ENCODE measurements around the gene DR1.

DR1 gene

DNA sequence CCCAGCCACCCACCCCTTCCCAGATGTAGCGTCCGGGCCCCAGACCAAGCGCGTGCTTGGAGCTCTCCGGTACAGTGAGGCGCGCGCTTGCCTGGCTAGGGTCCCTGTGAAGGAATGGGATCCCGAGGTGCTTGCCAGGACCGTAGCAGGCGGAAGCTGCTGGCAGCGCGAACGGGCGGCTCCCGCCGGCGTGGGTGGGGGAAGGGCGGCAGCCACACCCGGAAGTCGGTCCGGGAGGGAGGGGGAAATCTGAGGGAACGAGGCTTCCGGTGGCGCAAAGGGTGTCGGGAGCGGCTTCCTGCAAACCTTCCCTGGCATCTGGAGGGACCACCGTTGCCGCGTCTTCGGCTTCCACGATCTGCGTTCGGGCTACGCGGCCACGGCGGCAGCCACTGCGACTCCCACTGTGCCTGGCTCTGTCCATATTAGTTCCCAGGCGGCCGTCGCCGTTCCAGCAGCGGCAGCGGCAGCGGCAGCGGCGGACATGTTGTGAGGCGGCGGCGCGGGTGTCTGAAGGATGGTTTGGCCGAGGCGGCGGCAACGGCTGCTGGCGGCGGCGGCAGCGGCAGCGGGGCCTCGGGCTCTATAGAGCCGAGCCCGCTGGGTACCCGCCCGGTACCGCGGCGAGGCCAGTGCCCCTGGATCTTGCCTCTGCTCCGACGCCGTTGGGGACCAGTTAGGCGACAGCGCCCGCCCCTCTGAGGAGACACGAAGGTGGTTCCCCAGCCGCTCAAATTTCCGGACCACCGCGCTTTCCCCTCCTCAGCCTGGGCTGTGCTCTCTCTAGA, at the start of gene DR1:
Gene DR1, plus strand, starts transcription at position 275 of the 788 bp plus-strand sequence. CDS start 739 bp downstream, outside the sequence.
- DNase-seq (ENCODE audit: low read depth): peak; percentile 86

DNA sequence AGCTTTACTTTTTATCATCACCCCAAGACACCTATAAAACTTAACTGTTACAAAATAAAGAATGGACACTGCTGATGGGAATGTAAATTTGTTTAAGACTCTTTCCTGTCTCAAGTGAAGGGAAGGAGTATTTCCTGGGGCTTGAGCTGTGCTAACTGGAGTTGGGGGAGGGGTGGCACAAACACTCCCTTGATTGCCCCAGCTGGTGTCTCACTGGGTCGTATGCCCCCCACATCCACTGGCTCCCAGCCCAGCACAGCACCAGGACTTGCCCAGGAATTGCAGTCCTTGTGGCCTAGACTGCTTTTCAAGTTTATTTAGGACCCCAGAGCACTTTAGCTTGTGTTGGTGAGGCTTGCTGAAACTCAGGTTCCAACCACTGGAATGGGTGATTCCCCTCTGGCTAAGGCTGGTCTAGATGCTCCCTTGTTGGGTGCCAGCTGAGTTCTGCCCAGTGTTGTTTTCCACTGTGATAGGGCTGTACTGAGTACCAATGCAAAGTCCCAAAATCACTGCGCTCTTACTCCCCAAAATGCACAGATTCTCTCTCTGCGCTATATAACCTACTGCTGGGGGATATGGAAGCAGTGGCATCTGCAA, 49.1 kb upstream of the DR1 start:
- no peak for DNase-seq (ENCODE audit: low read depth)

DNA sequence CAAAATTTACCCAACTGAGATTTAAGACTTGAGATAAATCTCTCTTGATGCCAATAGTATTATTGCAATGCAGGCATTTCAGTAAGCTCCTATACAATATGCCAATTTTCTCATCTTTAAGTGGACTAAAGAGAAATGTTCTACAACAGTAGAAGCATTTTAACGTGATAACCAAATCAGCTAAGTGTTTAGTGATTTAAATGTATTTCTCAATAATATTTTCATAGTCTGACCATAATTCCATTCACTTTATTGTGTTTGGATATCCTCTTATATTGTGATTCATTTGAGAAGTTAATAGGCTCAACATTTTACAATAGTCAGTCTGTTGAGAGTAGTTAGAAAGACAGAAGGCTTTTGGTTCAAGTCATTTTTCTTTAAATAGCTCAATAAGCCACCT, 44.6 kb upstream of the DR1 start:
- no peak for DNase-seq (ENCODE audit: low read depth)

DNA sequence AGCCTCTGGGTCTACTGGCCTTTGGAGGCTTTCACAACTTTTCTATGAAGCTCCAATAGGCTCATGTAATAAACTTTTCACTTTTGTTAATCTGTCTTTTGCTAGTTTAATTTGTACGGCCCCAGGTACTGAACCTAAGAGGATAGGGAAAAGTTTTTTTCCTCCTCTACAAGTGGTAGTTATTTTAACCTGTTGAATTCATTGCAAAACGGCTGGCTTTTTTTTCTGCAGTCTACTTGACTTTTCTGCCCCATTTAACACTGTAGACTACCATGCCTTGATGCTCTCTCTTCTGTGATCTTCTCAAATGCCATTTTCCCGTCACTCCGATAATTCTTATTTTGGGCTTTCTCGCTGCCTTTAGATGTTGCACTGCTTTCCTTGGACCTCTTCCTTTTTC, 43.6 kb upstream of the DR1 start:
- no peak for DNase-seq (ENCODE audit: low read depth)

DNA sequence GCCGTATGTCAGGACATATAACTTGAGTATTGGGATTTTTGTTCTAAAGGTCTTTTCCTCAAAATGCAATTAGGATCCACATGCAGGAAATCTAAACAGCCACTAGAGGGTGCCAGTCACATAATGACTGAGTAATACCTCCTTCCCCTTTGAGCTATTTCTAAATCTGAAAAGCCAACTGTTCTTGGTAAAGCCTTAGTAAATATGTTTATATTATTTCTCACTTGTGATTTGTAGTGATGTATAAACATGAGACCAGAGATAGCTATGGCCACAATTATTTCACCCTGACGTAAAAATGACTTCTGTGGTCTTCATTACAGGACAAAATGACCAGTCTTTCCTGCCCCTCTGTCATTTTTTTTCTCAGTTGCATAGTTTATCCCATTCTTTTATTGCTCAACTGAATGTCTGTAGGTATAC, 41.0 kb upstream of the DR1 start:
- peak; percentile 18 for DNase-seq (ENCODE audit: low read depth)

DNA sequence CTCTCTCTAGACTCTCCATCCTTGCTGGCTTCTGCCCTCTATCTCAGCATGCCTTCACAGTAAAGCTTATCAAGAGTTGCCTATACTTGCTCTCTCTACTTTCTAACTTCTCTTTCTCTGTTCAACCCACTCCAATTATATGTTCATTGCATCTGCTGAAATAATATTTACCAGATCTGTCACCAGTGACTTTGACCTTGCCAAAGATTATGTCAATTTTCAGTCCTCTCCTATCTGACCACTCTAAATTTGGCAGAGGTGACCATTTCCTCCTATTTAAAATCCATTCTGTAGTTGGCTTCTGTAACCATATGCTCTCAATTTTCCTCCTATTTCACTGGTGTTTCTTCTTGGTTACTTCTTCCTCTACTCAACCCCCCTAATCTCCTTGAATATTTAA, 38.8 kb upstream of the DR1 start:
- DNase-seq (ENCODE audit: low read depth): no peak

DNA sequence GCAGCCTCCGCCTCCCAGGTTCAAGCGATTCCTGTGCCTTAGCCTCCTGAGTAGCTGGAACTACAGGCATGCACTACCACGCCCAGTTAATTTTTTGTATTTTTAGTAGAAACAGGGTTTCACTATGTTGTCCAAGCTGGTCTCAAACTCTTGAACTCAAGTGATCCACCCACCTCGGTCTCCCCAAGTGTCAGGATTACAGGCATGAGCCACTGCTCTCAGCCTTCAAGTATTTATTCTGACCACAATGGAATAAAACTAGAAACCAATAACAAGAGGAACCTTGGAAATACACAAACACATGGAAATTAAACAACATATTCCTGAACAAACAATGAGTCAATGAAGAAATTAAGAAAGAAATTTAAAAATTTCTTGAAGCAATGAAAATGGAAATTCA, 32.7 kb upstream of the DR1 start:
- no peak for DNase-seq (ENCODE audit: low read depth)

DNA sequence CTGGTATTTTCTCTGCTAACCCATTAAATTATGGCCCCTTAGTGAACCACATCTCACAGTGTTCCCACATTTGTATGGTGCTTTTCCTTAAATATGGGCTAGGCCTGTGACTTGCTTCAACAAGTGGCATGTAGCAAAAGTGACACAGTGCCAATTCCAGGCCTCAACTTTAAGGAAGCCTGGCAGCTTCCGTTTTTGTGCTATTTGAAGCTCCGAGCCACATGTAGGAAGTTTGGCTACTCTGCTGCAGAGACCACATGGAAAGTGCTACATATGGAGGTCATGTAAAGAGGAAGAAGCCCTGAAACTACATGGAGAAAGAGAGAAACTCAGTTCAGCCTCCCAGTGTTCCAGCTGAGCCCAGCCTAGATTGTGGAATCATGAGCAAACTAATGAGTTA, 28.5 kb upstream of the DR1 start:
- DNase-seq (ENCODE audit: low read depth): no peak

DNA sequence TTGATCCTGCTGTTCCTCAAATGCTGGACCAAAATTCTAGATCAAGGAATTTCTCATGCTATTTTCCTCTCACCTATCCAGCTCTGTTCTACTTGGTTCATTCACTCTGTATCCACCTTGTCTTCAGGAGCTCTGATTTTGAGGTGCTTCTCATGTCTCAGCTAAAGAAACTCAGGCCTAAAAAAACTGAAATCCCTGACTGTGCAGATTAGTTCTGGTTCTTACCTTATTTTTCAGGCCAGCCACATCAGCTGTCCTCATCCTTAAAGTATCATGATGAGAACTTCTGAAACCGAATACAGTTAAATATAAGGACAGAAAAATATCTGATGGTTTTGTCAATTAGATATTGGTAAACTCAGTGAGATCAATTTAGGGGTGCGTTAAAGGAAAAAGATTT, 27.8 kb upstream of the DR1 start:
- no peak for DNase-seq (ENCODE audit: low read depth)

DNA sequence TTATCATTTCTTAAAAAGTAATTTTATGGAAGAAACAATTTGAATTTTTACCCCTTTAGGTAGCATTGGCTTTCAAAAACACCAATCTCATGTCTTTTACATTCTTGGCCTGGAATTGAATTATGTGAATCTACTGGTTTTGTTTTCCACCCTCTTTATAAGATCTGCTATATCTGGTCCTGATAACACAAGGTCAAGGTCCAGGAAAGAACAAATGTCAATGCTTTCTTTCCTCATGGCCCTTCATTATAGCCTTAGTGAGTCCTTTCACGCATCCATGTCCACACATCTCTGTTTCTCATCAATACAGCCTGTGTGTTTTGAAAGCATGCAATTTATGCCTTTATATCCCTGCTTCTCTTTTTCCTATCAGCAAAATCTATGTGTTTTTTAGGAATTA, 24.0 kb upstream of the DR1 start:
- DNase-seq (ENCODE audit: low read depth): no peak

DNA sequence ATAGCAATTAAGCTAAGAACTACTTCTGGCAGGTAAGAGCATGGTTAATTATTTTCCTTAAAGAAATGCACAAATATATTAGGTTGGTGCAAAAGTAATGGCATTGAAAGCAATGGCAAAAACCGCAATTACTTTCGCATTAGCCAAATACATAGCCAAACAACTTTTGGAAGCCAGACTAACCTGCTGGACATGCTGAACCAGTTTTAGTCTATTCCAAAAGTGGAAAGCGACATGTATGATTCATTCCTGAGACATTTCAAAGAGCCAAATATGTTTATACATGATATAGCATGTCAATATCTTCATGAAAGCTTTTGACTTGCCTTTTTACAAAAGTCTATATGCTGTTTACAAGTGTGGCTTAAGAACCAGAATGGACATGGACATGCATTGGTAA, 23.4 kb upstream of the DR1 start:
- DNase-seq (ENCODE audit: low read depth): no peak

DNA sequence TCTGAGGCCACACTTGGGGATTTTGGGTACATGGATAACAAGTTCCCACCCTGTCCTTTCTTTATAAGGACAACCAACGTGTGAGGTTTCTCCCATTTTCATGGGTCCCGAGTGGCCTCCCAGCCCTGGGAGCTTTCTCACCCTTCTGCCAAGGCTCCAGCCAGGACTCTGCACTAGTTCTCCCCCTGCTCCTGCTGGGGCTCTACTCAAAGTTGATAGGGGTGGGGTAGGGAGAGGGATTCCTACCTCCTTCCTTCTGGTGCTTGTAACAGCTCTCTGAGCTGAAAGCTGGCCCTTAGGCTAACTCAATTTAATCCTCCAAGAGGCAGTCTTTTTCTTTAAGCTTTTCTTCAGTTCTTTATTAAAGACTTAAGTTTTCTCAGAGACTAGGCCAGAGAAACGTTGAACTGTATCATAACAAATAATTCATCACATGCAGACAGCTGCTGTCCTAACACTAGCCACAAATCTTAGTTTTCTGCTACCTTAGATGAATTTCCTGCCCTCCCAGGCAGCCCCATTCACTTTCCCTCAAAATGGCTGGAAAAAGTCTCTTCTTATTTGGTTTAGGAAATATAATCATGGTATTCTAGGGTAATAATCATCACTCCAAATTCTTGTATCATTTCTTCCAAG, 22.4 kb upstream of the DR1 start:
- DNase-seq (ENCODE audit: low read depth): no peak

DNA sequence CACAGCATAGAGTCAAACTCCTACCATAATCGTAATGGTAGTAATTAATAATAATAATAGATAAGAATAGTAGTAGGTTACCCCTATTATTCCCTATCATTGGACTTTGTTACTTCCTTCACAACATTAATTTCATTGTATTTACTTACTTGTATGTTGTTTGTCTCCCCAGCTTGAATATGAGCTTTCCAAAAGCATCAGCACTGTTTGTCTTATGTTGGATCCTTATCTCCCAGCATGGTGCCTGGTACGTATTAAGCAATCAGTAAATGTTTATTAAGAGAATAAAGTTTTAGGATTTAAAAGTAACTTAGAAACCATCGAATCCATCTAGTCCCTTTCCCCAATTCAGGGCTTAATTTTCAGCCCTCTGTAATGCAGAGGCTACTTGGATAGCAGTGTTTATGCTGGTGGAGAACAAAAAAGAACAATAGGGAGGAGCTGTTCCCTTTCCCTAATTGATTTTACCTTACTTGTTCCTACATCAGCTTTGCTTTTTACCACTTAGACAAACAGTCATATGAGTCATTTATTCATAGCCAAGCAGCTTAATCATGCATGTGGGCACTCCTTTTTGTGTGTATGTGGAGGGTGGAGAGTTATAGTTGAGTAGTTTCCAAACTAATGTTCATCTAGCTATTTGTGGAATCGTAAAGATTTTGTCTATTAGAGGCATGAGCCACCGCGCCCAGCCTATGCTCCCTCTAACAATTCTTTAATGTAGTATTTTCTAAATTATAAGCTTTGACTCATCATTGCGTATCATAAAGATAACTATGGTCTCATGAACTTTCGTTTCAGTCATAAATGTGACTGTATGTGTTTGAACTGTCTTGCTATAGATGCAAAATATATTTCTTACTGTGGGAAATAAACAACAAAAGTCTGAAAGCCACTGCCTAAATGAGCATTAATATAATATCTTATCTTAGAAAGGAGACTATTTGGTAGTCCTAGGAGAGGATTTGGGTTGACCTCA, 20.9 kb upstream of the DR1 start:
- no peak for DNase-seq (ENCODE audit: low read depth)

DNA sequence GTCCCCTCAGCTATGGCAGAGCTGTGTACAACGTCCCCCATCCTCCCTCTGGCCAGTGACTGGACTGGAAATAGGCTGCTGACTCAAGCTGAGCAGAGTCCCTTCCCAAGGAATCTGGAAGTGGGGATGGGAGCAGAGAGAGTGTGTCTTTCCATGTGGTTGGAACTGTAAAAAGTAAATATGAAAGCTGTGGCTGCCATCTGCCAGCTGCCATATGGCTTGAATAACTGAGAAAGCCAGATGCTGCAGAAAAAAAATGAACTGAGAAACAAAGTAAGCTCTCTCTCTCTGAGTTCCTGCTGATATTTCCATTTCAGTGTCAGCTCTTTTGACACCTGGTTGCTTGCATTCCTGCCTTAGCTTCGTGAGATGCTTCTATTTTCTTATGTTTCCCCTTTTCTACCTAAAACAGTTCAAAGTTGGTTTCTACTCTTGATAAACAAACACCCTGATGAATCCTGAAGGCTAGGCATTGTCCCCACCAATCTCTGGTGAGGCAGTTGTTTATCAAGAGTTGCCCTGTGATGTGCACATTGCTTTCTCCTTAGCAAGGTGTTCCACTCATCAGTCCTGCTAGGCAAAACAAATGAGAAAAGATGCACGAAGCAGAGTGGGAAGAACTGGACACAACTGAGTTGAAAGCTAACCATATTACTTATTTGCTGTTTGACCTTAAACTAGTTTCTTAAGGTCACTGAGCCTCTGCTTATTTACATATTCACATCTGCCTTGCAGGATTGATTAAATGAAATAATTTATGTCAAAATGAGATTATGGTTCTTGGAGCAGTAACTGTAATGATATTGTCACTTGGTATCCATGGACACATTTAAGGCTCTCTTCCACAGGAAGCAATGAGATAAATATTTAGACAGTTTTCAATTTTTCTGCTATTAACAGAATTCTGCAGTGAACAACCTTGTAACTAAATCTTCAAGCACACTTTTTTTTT, 16.6 kb upstream of the DR1 start:
- DNase-seq (ENCODE audit: low read depth): no peak

DNA sequence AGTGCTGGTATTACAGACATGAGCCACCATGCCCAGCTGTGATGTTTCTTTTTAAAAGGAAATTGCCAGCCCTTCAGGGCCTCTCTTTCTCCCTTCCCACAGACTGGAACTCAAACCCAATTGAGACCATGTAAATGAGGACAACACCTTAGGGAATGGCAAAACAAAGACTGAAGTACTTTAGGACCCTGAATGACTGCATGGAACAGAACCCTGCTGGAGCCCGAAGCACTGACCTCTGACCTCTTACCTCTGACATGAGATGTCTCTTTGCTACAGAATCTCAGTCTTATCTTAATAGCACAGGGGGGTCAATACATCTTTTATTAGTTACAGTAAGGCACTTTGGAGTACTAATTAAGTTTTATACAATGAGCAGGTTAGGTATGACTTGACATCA, 15.5 kb upstream of the DR1 start:
- DNase-seq (ENCODE audit: low read depth): no peak

DNA sequence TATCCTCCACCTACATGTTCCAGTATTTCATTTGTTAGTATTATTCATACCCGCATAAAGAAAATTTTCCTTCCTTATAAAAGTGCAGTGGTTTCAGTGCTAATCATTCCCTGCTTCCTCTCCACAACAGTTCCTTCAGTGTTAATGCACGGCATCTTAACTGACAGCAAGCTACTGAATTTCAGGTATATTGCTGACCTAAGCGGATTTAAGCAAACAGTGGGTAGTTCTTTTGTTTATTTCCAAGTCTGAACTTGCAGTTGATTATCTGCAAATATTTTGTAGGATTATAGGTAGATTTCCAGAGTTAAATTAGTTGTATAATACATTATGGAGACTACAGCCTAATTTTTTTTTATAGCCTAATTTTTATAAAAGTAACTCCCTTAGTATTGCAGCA, 15.1 kb upstream of the DR1 start:
- no peak for DNase-seq (ENCODE audit: low read depth)

DNA sequence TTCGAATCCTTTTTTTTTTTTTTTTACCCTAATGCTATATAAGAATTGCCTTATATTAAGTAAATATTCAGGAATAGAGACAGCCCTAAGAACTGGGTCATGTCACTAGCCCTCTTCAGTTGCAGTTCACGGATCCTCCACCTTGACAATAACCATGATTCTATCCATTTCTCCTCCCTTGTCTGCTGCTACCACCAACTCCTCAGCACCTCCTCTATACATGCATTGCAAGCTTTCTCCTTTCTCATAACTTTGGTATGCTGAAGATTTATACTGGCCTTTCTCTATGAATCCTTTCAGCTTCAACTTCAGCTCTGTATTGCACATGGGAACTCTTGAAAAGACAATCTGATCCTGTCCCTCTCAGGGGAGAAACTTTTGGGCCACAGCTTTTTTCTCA, 14.3 kb upstream of the DR1 start:
- no peak for DNase-seq (ENCODE audit: low read depth)

DNA sequence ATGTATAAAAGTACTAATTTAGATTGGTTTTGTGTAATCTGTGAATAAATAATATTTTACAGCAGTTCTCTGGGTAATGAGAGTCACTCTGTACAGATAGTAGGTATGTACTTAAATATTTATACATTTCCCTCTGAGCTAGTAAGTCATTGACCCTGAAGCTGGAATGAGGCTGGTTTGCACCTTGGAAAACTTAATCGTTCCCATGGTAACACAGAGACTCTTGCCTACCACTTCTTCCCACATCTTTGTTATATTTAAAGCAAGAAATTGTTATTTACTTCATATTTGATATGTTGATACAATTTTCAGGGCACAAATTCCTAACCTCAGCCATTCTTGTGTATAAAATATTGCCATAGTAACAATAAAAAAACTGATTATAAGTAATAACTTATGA, 13.3 kb upstream of the DR1 start:
- DNase-seq (ENCODE audit: low read depth): no peak

DNA sequence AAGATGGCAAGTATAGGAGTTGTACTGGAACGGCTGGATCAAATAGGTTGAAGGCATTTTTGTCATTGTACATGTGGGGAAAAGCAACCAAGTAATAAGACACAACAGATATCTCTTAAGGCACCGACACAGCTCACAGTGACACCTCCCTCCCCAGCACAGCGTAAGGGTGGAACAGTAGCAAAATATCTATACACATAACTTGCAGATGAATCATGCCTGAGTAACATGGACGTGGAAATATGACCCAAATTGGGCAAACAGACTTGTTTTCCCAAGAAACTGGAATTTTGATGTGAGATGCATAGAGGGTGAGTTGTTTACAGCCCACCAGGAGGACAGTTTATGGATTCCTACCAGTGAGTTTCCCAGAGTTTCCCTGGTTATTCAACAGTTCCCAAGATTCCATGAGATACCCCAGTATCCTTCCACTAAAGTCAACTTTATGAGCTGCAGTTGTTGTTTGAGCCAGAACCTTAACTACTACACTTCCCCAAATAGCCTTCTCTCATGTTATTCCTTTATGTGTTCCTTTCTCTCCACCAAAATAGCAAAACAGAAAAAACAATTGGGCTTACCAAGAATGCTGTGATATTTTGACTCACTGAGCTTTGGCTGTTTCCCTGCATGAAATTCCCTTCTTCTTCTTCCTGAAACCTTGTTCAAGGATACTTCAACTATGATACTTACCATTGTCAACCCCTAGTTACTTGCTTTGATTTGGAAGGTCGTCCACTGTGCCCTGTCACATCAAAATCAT, 7.1 kb upstream of the DR1 start:
- no peak for DNase-seq (ENCODE audit: low read depth)

DNA sequence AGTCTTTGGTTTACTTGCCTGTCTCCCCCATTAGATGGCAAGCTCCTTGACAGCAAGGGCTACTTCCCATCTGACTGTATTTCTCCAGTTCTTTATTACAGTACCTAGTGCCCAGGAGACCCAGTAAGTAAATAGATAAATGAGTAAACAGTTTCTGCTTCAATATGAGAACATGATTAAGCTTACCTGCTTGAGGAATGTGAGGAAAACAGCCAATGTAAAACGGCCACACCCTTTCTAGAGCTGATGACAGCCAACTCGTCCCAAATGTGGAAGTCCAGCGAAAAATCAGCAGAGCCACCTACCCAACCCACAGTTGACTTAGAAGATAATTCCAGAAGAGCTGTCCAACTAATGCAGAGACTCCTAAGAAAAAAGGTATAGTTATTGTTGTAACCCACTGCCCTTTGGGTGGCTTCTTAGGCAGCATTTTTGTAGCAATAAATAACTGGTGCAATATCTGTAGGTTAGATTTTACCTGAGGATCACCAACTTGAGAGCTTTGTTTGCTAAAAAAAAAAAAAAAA, 6.5 kb upstream of the DR1 start:
- DNase-seq (ENCODE audit: low read depth): no peak

Measured in activated T-cell treated with anti-CD3 and anti-CD28 coated beads for 1 hour (primary cell).